ENCODE results near the gene NEUROD2. TPM values are rescaled to one million over a fixed set of nuclear protein-coding genes. Genes with fewer than 3 reads are reported as not detected.

The NEUROD2 gene
- total and polyA plus RNA-seq, 4 donors: not detected

DNA sequence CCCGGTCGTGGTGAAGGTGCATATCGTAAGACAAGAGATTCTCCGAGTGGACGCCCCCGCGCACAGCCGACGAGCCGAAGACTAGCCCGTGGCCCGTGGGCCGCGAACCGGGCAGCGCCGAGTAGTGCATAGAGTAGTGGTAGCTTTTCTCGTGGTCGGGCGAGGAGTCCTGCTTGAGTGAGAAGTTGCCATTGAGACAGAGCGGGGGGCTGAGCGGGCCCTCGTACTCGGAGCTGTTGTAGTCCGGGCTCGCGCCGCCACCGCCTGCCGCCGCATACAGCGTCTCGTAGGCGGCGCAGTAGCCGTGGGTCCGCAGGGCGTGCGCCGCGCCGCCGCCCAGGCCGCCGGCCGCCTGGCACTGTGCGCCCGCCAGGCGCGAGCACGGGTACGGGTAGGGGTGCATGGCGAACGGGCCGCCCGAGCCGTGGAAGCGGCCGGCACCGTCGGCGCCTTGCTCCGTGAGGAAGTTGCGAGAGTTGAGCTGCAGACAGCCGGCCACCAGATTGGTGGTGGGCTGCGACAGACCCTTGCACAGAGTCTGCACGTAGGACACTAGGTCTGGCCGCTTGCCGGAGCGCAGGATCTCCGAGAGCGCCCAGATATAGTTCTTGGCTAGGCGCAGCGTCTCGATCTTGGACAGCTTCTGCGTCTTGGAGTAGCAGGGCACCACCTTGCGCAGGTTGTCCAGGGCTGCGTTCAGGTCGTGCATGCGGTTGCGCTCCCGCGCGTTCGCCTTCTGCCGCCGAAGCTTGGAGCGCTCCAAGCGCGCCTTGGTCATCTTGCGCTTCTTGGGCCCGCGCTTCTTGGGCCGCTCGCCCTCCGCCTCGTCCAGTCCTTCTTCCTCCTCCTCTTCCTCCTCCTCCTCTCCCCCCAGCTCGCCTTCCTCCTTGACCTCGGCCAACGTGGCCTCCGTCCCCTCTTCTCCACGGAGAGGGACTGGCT lies 2.0 kb downstream of the NEUROD2 start:
- 3% methylated on average over 102 of the region's 102 CpGs for whole genome bisulfite sequencing
- H3K9me3 ChIP-seq (ENCODE audit: control insufficient read depth in 4 of 4, low read length in 3 of 4): no peaks in the 10 kb centered on the region
- DNase-seq (ENCODE audit: low spot score): no peak
- H3K4me1 ChIP-seq (ENCODE audit: control insufficient read depth in 4 of 4, insufficient read depth in 4 of 4, low read length in 3 of 4): peaks cover 9 to 20% (median 15%) of the 10 kb centered on the region in 4 donors
- H3K27ac ChIP-seq (ENCODE audit: low read depth in 1 of 2, low read length in 2 of 2): no peak overlapping the region
- no peak overlapping the region for H3K4me3 ChIP-seq (ENCODE audit: low read depth in 1 of 3, low read length in 3 of 3)
- TF ChIP-seq, protein P1, sequence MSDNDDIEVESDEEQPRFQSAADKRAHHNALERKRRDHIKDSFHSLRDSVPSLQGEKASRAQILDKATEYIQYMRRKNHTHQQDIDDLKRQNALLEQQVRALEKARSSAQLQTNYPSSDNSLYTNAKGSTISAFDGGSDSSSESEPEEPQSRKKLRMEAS (IDR thresholded peaks at IDR 0.05): no peak
- no peak for TF ChIP-seq FOXA1 (IDR thresholded peaks at IDR 0.05)
- TF ChIP-seq, protein P2, sequence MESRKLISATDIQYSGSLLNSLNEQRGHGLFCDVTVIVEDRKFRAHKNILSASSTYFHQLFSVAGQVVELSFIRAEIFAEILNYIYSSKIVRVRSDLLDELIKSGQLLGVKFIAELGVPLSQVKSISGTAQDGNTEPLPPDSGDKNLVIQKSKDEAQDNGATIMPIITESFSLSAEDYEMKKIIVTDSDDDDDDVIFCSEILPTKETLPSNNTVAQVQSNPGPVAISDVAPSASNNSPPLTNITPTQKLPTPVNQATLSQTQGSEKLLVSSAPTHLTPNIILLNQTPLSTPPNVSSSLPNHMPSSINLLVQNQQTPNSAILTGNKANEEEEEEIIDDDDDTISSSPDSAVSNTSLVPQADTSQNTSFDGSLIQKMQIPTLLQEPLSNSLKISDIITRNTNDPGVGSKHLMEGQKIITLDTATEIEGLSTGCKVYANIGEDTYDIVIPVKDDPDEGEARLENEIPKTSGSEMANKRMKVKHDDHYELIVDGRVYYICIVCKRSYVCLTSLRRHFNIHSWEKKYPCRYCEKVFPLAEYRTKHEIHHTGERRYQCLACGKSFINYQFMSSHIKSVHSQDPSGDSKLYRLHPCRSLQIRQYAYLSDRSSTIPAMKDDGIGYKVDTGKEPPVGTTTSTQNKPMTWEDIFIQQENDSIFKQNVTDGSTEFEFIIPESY (IDR thresholded peaks at IDR 0.05): no peak
- H3K9ac ChIP-seq (ENCODE audit: low read depth in 1 of 2, low read length in 2 of 2): no peak overlapping the region
- peaks cover 8 to 16% (median 10%) of the 10 kb centered on the region in 4 donors for H3K27me3 ChIP-seq (ENCODE audit: control insufficient read depth in 4 of 4, insufficient read depth in 4 of 4, low read length in 3 of 4)
- no peaks in the 10 kb centered on the region for H3K36me3 ChIP-seq (ENCODE audit: control insufficient read depth in 4 of 4, insufficient read depth in 3 of 4, low read depth in 1 of 4, low read length in 3 of 4)

DNA sequence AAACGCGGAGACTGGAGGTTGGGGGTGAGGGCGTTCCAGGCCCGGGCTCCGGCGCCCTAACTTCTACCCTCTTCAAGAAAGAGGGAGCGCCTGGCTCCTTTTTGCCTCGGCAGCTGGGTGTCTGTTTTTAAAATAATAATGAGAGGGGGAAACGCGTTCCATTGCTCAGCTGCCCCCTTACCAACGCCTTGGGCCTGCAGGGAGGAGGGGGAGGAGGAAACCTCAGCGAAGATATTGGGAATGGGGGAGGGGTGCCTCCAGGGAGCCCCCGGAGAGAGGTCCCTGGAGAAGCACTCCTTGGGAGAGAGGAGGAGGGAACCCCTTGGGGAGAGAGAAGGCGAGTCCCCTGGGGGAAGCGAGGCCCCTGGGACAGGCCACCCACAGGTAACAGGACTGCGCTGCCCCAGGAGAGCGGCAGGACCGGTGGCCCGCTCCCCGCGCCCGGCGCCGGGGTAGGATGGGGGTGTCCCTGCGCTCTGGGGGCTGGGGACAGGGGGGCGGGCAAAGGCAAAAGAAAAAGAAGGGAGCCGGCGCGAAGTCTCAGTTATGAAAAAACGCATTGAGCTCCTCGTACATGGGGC lies 2.7 kb downstream of the NEUROD2 start:
- peaks cover 10 to 17% (median 15%) of the 10 kb centered on the region in 4 donors for H3K27me3 ChIP-seq (ENCODE audit: control insufficient read depth in 4 of 4, insufficient read depth in 4 of 4, low read length in 3 of 4)
- H3K9ac ChIP-seq (ENCODE audit: low read depth in 1 of 2, low read length in 2 of 2): no peak overlapping the region
- H3K27ac ChIP-seq (ENCODE audit: low read depth in 1 of 2, low read length in 2 of 2): no peak overlapping the region
- H3K4me3 ChIP-seq (ENCODE audit: low read depth in 1 of 3, low read length in 3 of 3): no peak overlapping the region
- peaks cover 9 to 20% (median 15%) of the 10 kb centered on the region in 4 donors for H3K4me1 ChIP-seq (ENCODE audit: control insufficient read depth in 4 of 4, insufficient read depth in 4 of 4, low read length in 3 of 4)
- 8% methylated on average over 31 of the region's 31 CpGs for WGBS
- no peak for DNase-seq (ENCODE audit: low spot score)
- no peaks in the 10 kb centered on the region for H3K36me3 ChIP-seq (ENCODE audit: control insufficient read depth in 4 of 4, insufficient read depth in 3 of 4, low read depth in 1 of 4, low read length in 3 of 4)
- H3K9me3 ChIP-seq (ENCODE audit: control insufficient read depth in 4 of 4, low read length in 3 of 4): no peaks in the 10 kb centered on the region
- no peak for TF ChIP-seq SP1 (IDR thresholded peaks at IDR 0.05)
- TF ChIP-seq RAD21 (IDR thresholded peaks at IDR 0.05): no peak
- no peak for TF ChIP-seq GABPA (IDR thresholded peaks at IDR 0.05 in 1 of 2, conservative IDR thresholded peaks at IDR 0.05 in 1 of 2)
- TF ChIP-seq, protein P3, sequence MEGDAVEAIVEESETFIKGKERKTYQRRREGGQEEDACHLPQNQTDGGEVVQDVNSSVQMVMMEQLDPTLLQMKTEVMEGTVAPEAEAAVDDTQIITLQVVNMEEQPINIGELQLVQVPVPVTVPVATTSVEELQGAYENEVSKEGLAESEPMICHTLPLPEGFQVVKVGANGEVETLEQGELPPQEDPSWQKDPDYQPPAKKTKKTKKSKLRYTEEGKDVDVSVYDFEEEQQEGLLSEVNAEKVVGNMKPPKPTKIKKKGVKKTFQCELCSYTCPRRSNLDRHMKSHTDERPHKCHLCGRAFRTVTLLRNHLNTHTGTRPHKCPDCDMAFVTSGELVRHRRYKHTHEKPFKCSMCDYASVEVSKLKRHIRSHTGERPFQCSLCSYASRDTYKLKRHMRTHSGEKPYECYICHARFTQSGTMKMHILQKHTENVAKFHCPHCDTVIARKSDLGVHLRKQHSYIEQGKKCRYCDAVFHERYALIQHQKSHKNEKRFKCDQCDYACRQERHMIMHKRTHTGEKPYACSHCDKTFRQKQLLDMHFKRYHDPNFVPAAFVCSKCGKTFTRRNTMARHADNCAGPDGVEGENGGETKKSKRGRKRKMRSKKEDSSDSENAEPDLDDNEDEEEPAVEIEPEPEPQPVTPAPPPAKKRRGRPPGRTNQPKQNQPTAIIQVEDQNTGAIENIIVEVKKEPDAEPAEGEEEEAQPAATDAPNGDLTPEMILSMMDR (IDR thresholded peaks at IDR 0.05; ENCODE audit: low read depth, low read length, missing input control): no peak
- TF ChIP-seq, protein P1 (IDR thresholded peaks at IDR 0.05): no peak
- TF ChIP-seq, protein P4, sequence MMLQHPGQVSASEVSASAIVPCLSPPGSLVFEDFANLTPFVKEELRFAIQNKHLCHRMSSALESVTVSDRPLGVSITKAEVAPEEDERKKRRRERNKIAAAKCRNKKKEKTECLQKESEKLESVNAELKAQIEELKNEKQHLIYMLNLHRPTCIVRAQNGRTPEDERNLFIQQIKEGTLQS (IDR thresholded peaks at IDR 0.05): no peak
- no peak for TF ChIP-seq YY1 (IDR thresholded peaks at IDR 0.05)
- no peak for TF ChIP-seq NR2F2 (IDR thresholded peaks at IDR 0.05)
- TF ChIP-seq, protein P5, sequence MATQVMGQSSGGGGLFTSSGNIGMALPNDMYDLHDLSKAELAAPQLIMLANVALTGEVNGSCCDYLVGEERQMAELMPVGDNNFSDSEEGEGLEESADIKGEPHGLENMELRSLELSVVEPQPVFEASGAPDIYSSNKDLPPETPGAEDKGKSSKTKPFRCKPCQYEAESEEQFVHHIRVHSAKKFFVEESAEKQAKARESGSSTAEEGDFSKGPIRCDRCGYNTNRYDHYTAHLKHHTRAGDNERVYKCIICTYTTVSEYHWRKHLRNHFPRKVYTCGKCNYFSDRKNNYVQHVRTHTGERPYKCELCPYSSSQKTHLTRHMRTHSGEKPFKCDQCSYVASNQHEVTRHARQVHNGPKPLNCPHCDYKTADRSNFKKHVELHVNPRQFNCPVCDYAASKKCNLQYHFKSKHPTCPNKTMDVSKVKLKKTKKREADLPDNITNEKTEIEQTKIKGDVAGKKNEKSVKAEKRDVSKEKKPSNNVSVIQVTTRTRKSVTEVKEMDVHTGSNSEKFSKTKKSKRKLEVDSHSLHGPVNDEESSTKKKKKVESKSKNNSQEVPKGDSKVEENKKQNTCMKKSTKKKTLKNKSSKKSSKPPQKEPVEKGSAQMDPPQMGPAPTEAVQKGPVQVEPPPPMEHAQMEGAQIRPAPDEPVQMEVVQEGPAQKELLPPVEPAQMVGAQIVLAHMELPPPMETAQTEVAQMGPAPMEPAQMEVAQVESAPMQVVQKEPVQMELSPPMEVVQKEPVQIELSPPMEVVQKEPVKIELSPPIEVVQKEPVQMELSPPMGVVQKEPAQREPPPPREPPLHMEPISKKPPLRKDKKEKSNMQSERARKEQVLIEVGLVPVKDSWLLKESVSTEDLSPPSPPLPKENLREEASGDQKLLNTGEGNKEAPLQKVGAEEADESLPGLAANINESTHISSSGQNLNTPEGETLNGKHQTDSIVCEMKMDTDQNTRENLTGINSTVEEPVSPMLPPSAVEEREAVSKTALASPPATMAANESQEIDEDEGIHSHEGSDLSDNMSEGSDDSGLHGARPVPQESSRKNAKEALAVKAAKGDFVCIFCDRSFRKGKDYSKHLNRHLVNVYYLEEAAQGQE (IDR thresholded peaks at IDR 0.05): no peak

Data from liver (tissue), 9 donors.